NB4 (cell line): Measurements from ENCODE around the gene NFYC.

Experiments used
- MYC ChIP-seq: IDR thresholded peaks from 2 replicates; pipeline ENCODE4 v1.6.1; 2011; ENCODE audit warnings: low read depth, low read length
- POLR2A ChIP-seq: IDR thresholded peaks from 2 replicates; pipeline ENCODE4 v1.6.1; 2011; ENCODE audit warnings: mild to moderate bottlenecking; ENCODE audit not compliant: insufficient read length; ENCODE audit errors: extremely low read depth
- TF ChIP-seq, protein P1 (sequence below): IDR thresholded peaks from one replicate; pipeline ENCODE4 v1.5.1; 2012; ENCODE audit warnings: low read depth, low read length
- TF ChIP-seq, protein P2 (sequence below): IDR thresholded peaks from 2 replicates; pipeline ENCODE4 v1.6.1; 2011; ENCODE audit warnings: low read depth, low read length

DNA sequence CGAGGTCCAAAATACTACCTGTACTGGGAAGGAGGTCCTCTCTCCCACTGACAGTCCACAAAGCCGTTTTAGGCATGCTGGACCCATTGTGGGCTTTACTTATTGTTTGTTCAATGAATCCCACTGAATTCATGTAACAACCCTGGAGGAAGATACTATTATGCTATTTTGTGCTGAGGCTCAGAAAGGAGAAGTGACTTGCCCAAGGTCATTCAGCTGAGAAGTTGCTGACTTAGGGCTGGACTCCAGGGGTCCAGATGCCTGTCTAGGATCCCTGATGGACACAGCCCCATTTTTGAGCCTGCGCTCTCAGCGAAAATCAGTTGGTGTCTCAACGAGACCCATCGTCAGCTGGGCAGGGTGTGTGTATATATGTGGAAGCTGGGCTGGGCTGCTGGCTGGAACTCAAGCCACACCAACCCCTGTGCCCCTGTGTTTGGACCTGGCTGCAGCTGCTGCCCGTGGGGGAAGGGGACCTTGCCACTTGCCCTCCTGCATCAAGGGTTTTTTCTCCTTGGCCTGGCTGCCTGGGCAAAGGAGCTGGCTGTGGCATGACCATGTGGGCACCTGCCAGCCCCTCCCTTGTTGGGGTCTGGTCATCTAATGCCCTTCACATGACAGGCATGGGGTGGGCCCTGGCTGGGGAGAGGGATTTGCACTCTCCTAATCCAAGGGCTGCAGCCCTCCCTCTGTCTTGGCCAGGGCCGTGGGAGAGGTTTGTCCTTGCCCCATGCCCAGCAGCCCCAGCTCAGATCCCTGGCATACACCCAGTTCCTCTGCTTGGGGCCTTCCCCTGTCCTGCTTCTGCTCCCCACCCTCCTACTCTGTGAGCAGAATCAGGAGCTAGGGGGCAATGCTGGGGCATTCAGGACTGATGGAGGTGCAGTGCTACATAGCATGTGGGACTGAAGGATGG is 107.1 kb downstream of the NFYC start:
- TF ChIP-seq, protein P1, sequence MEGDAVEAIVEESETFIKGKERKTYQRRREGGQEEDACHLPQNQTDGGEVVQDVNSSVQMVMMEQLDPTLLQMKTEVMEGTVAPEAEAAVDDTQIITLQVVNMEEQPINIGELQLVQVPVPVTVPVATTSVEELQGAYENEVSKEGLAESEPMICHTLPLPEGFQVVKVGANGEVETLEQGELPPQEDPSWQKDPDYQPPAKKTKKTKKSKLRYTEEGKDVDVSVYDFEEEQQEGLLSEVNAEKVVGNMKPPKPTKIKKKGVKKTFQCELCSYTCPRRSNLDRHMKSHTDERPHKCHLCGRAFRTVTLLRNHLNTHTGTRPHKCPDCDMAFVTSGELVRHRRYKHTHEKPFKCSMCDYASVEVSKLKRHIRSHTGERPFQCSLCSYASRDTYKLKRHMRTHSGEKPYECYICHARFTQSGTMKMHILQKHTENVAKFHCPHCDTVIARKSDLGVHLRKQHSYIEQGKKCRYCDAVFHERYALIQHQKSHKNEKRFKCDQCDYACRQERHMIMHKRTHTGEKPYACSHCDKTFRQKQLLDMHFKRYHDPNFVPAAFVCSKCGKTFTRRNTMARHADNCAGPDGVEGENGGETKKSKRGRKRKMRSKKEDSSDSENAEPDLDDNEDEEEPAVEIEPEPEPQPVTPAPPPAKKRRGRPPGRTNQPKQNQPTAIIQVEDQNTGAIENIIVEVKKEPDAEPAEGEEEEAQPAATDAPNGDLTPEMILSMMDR, result no peak
- no peak for TF ChIP-seq POLR2A
- TF ChIP-seq, protein P2, sequence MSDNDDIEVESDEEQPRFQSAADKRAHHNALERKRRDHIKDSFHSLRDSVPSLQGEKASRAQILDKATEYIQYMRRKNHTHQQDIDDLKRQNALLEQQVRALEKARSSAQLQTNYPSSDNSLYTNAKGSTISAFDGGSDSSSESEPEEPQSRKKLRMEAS, result no peak
- no peak for TF ChIP-seq MYC
